ENCODE results near the gene LDAF1. TPM values are rescaled to one million over a fixed set of nuclear protein-coding genes. Genes with fewer than 3 reads are reported as not detected.

Gene LDAF1
- total and polyA plus RNA-seq, 8 donors, result 10.1 to 103 (median 27.3) TPM

DNA sequence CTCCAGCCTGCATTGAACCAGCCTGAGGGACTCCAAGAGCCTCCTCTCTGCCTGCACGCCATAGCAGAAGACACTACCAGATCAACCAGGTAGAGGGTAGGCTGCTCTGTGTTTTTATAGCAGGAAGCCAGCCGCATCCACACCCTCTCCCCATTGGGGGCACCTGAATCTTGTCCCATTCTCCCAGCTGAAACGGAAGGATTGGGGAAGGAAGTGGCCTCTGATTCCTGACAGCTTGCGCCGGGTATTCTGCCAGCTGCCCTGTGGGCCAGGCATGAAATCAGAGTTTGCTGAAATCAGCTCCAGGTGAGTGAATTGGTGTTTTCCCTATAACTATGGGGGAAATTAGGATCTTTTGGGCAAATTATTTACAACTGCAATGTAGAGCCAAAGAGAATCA lies 53.0 kb downstream of the LDAF1 start, which contains the start of gene ZP2:
Gene ZP2 (minus strand): TSS at position 89 of the 400 bp plus-strand sequence. CDS start 27 bp downstream, at position 62.
- WGBS, 5 donors, result 70 to 79% (median 73%) methylated on average over 5 of the region's 5 CpGs

DNA sequence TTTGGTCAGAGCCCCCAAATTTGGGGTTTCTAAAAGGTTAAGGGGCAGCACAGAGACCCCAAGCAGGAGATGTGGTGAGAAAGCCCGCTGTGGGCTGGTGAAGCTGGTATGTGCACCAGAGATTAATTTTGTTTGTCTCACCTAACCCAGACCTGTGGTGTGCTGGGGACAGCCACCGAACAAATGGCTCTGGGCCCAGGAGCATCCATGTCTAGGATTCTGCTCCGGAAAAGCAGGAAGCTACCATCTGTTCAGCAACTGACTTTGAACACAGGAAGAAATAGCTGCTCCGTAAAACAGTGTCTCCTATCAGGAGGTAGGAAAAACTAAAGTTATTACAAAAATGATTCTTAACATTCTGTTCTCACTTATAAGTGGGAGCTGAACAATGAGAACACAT lies 55.6 kb downstream of the LDAF1 start:
- TF ChIP-seq EP300 (IDR thresholded peaks at IDR 0.05) (no peak), POLR2A (IDR thresholded peaks at IDR 0.05) (no peak), POLR2AphosphoS5 (IDR thresholded peaks at IDR 0.05) (no peak)
- TF ChIP-seq, protein P1, sequence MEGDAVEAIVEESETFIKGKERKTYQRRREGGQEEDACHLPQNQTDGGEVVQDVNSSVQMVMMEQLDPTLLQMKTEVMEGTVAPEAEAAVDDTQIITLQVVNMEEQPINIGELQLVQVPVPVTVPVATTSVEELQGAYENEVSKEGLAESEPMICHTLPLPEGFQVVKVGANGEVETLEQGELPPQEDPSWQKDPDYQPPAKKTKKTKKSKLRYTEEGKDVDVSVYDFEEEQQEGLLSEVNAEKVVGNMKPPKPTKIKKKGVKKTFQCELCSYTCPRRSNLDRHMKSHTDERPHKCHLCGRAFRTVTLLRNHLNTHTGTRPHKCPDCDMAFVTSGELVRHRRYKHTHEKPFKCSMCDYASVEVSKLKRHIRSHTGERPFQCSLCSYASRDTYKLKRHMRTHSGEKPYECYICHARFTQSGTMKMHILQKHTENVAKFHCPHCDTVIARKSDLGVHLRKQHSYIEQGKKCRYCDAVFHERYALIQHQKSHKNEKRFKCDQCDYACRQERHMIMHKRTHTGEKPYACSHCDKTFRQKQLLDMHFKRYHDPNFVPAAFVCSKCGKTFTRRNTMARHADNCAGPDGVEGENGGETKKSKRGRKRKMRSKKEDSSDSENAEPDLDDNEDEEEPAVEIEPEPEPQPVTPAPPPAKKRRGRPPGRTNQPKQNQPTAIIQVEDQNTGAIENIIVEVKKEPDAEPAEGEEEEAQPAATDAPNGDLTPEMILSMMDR (IDR thresholded peaks at IDR 0.05), result no peak
- Histone ChIP-seq H3K27me3 (peaks cover 0 to 47% (median 0%) of the 10 kb centered on the region in 3 donors), H3K27ac (no peak overlapping the region), H3K4me3 (no peak overlapping the region), H3K9me3 (no peaks in the 10 kb centered on the region), H3K36me3 (no peaks in the 10 kb centered on the region), H3K4me1 (no peaks in the 10 kb centered on the region)
- 56 to 83% (median 73%) methylated on average over 4 of the region's 4 CpGs for WGBS, 5 donors
- DNase-seq, result no peak
- intact Hi-C loops (cut with DNase I; ENCODE audit: low total_unique reads), result no loop called here

More for the DNA sequence above, 53.0 kb downstream of the LDAF1 start, which contains the start of gene ZP2:
- H3K36me3 ChIP-seq, result no peaks in the 10 kb centered on the region
- no peak within 1 kb of the TSS for H3K4me3 ChIP-seq
- no peak for DNase-seq
- intact Hi-C loops (cut with DNase I; ENCODE audit: low total_unique reads), result no loop called here
- H3K9me3 ChIP-seq, result no peaks in the 10 kb centered on the region
- peaks cover 0 to 35% (median 0%) of the 10 kb centered on the region in 3 donors for H3K27me3 ChIP-seq
- no peak within 1 kb of the TSS for H3K27ac ChIP-seq
- H3K4me1 ChIP-seq, result no peaks in the 10 kb centered on the region
- TF ChIP-seq POLR2A (IDR thresholded peaks at IDR 0.05) (no peak), EP300 (IDR thresholded peaks at IDR 0.05) (no peak), POLR2AphosphoS5 (IDR thresholded peaks at IDR 0.05) (no peak)
- TF ChIP-seq, protein P1 (IDR thresholded peaks at IDR 0.05), result no peak

DNA sequence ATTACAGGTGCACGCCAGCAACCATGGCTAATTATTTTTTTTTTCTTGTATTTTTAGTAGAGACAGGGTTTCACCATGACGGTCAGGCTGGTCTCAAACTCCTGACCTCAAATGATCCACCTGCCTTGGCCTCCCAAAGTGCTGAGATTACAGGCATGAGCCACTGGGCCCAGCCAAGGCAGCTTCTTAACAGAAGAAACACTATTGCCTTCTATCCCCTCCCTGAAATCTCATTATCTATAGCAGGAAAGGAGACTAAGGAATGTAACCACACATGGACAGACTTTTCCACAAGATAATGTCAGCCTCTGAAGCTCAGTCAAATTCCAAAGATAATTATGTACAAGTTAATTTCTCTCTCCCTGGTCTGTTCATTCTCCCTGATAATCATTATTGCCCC lies 58.6 kb downstream of the LDAF1 start:
- Histone ChIP-seq H3K4me1 (no peaks in the 10 kb centered on the region), H3K4me3 (no peak overlapping the region), H3K9me3 (no peaks in the 10 kb centered on the region), H3K36me3 (no peaks in the 10 kb centered on the region), H3K27ac (no peak overlapping the region), H3K27me3 (peaks cover 0 to 38% (median 0%) of the 10 kb centered on the region in 3 donors)
- no peak for DNase-seq
- TF ChIP-seq EP300 (IDR thresholded peaks at IDR 0.05) (no peak), POLR2AphosphoS5 (IDR thresholded peaks at IDR 0.05) (no peak), POLR2A (IDR thresholded peaks at IDR 0.05) (no peak)
- TF ChIP-seq, protein P1 (IDR thresholded peaks at IDR 0.05), result no peak
- intact Hi-C loops (cut with DNase I; ENCODE audit: low total_unique reads), result no loop called here
- 82 to 93% (median 84%) methylated on average over 2 of the region's 2 CpGs for WGBS, 5 donors

DNA sequence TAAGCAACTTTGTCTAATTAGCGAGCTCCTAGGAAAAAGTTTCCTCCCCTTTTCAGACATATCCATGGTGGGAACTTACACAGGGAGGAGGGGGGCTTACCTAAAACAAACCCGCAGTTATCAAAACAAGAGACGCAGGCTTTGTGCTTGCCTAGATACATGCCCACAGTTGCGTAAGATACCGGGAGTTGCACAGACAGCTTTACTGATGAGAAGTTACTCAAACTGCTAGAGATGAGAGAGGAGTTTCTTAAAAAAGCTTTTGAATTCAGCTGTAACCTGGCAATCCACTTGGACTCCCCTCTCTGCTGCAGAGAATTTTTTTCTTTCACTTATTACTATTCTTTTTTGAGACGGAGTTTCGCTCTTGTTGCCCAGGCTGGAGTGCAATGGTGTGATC lies 59.7 kb downstream of the LDAF1 start:
- Histone ChIP-seq H3K27ac (no peak overlapping the region), H3K27me3 (peaks cover 0 to 31% (median 0%) of the 10 kb centered on the region in 3 donors), H3K4me1 (no peaks in the 10 kb centered on the region), H3K36me3 (no peaks in the 10 kb centered on the region), H3K9me3 (no peaks in the 10 kb centered on the region), H3K4me3 (no peak overlapping the region)
- no peak for DNase-seq
- TF ChIP-seq, protein P1 (IDR thresholded peaks at IDR 0.05), result no peak
- TF ChIP-seq POLR2AphosphoS5 (IDR thresholded peaks at IDR 0.05) (no peak), POLR2A (IDR thresholded peaks at IDR 0.05) (no peak), EP300 (IDR thresholded peaks at IDR 0.05) (no peak)
- WGBS, 5 donors, result 45 to 60% (median 50%) methylated on average over 7 of the region's 7 CpGs
- intact Hi-C loops (cut with DNase I; ENCODE audit: low total_unique reads), result no loop called here
